HG03045 (cell line): Measurements from ENCODE around the gene STMN1.
A peak's percentile ranks its signal among the peaks of the same experiment; 100 is the strongest.

Experiments
- ATAC-seq: cut with Tn5 transposase; IDR thresholded peaks from one replicate; pipeline ENCODE4 v1.9.1; 2021; ENCODE audit warnings: mild to moderate bottlenecking, moderate library complexity; ENCODE audit not compliant: unreplicated experiment

STMN1 gene

GRCh38 chr1:25871704-25872494, 34.3 kb downstream of the STMN1 start:
- ATAC-seq = no peak

DNA sequence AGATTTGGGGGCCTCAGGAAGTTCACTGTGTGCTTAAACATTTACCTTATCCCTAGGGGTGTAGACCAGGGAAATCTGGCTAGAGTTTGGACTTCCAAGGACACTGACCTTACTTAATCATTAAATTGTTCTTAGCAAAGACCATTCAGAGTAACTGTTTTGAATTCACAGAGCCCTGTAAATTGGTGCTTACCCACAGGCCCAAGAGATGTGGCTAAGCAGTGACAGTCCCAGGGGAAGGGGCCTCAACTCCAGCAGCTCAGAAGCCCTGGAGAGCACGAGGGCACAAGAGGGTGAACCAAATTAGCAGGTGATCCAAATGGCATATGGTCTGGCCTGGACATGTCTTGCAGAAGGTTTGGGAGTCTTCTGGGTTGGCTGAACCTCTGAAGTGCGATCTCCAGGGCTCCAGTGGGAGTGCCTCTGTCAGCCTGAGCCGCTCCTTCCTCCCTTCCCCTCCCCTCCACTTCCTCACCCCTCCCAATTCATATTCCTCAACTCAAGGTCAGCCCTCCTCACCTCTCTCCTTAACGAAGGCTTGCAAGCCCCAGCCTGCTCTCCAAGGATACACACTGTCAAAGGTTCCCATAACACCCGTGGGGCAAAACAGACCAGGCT, 35.0 kb downstream of the STMN1 start:
- ATAC-seq = no peak

DNA sequence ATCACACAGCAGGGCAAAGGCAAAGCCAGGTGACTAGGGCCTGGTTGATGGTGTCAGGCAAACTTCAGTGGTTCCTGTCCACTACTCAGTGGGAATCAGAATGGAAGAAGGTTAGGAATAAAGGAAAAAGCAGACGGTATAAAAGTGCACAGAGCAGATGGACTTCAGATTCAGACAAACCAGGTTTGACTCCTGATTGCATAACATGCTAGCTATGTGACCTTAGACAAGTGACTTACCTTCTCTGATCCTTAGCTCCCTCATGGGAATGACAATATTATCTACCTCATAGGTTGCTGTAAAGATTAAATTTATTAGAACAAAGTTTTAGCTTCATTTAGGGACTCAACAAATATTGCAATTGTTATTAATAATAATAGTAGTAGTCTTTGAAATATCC, 35.6 kb downstream of the STMN1 start:
- no peak for ATAC-seq

DNA sequence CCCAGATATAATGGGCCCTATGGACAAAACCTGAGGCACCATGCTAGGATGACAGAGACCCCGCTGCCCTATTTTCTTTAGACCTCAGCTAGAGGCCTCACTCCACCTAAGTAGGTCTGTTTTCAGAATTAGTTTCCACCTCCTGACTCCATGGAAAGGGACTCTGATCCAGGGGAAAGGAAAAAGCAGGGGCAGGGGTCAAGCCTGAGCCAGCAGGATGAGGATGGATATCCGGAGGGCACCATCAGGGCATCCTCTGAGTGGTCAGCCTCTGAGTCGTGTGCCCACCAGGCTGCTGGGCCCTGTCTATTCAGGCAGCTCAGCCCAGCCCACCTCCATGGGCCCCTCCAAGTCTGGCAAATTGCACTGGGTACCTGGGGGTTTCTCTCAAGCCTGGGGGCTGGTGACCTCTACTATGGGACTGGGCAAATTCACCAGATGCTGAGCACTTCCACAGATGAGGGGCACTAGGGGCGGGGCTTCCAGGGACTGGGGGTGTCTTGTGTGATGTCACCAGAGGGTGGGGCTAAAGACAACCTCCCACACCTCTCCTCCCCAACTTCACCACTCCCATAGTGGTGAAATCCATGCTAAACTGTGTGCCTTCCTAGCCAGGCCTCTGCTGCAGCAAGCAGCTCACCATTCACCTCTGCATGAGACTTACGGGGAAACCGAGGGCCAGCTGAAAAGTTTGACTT, 36.2 kb downstream of the STMN1 start:
- no peak for ATAC-seq

DNA sequence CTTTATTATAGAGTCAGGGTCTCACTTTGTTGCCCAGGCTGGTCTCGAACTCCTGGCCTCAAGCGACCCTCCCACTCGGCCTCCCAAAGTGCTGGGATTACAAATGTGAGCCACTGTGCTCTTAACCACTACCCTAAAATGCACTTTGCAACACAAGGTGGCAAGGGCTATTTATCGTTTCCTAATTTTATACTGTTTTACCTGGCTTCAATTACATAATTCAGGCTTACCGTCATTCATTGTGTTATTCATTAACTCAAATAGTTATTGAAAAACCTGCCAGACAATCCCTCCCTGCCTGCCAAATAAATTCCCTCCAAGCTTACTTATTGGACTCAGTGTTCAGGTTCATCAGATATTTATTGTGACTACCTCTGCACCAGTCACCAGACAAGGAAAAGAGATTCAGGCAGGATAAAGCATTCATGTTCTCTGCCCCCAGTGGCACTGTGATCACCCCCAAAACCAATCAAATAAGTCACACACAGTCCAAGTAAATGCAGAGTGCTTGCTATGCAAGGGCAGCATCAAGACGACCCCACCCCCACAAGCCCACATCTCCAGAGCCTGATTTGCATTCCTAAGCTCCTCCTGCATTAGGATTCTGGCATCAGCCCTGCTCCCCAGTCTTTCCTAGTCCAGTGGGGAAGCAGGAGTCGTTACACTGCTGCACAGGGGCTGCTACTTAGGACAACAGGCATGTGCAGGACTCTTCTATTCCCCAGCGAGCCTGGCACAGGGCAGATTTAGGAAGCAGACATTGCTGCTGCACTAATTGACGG, 38.8 kb downstream of the STMN1 start:
- ATAC-seq = no peak

DNA sequence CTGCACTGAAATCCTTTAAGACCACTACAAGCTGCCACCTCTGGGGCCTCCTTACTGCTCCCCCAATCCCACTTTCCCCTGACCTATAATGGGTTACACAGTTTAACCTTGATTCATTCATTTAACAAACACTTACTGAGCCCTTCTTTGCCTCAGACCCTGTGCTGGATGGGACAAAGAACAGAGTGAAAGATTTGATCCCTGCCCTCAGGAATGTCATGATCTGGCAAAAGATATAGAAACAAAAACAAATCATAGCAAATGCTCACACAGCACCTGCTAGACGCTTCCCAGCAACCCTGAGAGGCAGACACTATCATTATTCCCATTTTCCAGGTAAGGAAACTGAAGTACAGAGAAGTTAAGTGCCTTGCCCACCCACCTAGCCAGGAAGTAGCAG, 39.9 kb downstream of the STMN1 start:
- no peak for ATAC-seq

- no peak for ATAC-seq
Measured at GRCh38 chr1:25864434-25864833, 41.8 kb downstream of the STMN1 start.

GRCh38 chr1:25863486-25864262, 42.5 kb downstream of the STMN1 start:
- ATAC-seq = no peak

DNA sequence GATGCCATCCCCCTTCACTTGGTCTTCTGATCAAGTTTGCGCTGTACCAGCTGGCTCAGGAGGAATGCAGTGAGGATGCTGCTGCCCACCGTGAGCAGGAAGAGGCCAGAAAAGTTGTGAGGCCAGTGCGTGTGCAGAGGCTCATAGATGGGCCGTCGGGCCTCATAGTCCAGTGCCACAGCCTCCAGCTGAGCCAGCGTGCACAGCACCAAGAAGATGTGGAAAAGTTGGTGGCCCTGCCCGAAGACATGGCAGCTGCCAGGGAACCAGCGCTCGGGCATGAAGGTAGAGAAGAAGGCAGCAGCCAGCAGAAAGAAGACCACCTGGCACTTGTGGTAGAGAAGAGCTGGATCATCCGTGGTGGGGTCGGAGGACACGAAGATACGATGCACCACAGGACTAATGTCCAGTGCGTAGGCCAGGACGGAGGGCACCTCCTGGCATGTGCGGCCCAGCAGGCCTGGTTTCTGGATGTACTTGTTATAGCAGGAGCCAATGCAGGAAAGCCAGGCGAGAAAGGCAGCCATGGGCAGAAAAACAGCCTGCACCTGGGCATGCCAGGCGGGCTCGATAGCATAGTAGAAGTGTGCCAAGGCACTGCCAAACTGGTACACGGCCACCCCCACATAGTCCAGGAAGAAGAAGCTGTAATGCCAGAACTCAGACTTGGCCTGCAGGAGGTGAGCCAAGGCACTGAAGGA, 43.3 kb downstream of the STMN1 start:
- ATAC-seq = no peak

DNA sequence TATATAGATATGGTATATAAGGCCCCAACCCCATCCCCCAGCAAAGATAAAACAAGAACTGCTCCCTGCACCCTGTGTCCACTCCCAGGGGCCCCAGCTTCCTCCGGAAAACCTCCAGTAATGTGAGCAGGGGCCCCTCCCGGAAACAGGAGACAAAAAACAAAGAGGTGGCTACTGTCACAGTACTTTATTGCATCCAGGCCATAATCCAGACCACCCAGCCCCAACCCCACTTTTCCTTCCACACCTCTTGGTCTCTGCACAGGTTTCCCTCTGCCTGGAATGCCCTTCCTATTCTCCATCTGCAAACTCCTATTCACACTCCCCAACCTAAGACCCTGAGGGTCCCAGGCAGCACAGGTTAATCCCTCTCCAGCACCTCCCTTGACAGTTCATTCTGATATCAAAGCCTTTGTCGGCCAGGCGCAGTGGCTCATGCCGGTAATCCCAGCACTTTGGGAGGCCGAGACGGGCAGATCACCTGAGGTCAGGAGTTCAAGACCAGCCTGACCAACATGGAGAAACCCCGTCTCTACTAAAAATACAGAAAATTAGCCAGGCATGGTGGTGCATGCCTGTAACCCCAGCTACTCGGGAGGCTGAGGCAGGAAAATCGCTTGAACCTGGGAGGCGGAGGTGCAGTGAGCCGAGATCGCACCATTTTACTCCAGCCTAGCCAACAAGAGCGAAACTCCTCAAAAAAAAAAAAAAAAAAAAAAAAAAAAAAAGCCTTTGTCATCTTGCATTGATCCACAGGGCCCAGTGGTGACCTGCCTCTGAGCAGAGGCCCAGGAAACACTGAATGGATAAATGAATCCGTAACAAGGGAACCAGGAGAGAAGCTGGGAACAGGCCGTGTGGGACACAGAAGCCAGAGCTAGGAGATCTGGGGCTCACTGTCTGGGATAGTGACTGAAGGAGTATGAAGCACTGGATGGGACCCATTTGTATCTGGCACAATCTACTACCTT, 44.6 kb downstream of the STMN1 start:
- ATAC-seq = no peak

GRCh38 chr1:25858906-25859789, 47.1 kb downstream of the STMN1 start, which contains the start of gene AUNIP:
Gene AUNIP (minus strand): TSS chr1:25859457. CDS start chr1:25859357, 100 bp downstream.
- peak; percentile 85 for ATAC-seq

DNA sequence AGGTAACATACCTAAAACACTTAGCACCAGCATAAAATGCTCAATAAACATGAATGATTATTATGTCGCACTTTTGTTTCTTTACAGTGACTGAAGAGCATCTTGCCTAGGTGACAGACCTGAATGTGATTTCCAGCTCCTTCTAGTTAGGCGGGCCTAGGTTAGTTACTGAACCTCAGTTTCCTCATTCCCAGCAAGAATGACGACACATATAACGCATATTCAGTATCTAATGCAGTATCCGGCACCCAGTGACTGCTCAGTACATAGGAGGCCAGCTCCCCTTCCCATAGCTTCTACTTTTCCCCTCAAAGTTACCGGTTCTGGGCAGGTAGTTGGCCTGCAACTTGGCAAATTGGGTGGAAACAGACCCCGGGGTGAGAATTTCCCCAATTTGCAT, 47.7 kb downstream of the STMN1 start:
- ATAC-seq = no peak

DNA sequence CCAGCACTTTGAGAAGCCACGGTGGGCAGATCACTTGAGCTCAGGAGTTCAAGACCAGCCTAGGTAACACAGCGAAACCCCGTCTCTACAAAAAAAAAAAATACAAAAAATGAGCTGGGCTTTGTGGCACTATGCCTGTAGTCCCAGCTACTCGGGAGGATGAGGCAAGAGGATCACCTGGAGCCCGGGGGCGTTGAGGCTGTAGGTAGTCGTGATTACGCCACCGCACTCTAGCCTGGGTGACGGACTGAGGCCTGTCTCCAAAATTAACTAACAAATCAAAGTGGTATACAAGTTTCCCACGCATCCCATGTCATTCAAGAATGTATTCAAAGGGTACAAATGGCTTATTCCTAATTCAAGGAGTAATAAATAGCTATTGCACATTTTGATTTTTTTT, 49.4 kb downstream of the STMN1 start:
- no peak for ATAC-seq

DNA sequence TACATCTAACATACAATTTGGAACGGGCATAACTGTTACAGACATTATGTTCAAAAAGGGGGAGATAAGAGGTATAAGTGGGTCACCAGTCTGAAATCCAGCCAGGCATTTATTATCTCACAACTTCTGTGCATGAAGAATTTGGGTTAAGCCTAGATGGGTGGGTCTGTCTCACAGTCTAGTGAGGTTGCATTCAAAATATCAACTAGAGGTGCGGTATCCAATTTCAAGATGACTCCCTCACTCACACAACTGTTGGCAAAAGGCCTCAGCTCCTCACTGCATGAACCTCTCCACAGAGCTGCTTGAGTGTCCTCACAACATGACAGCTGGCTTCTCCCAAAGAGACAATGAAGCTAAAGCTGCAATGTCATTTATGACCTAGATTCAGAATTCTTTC, 51.7 kb downstream of the STMN1 start:
- ATAC-seq = no peak
